ENCODE results near the gene NHS.

GRCh38 chrX:17634542-17635207, 259.7 kb downstream of the NHS start:
- no peak for TF ChIP-seq RFX5 (IDR thresholded peaks at IDR 0.05)
- no peak for TF ChIP-seq FOSL2 (IDR thresholded peaks at IDR 0.05)
- no peak for TF ChIP-seq FOSL2 (CRISPR knock-in tag; IDR thresholded peaks at IDR 0.05)

Data from A549 (cell line).